GM19328 (cell line): ENCODE results near the gene CSRP3.

ENCODE experiments used
- ATAC-seq: cut with Tn5 transposase; IDR thresholded peaks from one replicate; pipeline ENCODE4 v1.9.1; 2021; ENCODE audit warnings: mild to moderate bottlenecking, moderate library complexity; ENCODE audit not compliant: unreplicated experiment

The CSRP3 gene

DNA sequence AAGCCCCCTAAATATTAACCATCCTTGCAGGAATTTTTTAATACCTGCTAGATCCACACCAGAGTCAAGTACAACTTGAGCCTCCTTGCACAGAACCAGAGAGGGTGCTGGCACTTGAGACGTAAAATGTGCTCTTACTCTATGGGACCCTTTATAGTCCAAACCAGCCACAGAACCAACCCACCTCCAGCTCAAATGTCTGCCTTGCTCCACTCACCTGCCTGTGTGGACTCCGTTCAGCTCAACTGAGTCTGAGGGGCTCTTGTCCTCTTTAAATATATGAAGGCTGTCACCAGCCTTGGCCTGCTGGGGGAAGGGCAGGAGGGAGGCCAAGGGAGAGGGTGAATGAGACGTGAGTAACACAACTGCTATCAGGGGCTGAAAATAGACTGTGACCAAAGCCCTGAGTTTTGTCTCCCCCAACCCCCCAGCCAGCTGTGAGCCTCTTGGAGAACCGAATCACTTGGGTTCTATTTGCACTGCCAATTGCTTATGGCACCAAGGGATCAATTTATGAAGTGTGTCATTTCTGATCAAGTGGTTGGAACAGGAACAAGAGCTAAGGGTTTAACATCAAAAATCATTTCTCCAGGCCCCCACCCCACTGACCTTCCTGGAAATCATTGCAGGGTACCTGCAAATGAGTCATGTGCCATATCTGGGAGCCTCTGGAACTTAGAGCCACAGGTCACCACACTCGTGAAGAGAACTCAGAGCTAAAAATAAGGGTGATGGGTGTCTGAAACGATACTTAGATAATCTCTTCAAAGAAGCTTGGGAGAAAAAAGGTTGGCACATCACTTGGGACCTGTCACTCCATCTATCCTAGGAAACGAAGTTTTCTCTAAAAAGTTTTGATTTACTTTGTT lies at the start of gene CSRP3:
Gene CSRP3, minus strand, starts transcription at position 247 of the 869 bp plus-strand sequence. CDS start 9,535 bp downstream, outside the sequence.
- no peak for ATAC-seq

- ATAC-seq: no peak
These were observed 49.8 kb upstream of the CSRP3 start for GRCh38 chr11:19251577-19251976.

- no peak for ATAC-seq
These were observed 45.0 kb upstream of the CSRP3 start for GRCh38 chr11:19246816-19247215.

- ATAC-seq: no peak
These were observed 43.6 kb upstream of the CSRP3 start for GRCh38 chr11:19245351-19245750.

DNA sequence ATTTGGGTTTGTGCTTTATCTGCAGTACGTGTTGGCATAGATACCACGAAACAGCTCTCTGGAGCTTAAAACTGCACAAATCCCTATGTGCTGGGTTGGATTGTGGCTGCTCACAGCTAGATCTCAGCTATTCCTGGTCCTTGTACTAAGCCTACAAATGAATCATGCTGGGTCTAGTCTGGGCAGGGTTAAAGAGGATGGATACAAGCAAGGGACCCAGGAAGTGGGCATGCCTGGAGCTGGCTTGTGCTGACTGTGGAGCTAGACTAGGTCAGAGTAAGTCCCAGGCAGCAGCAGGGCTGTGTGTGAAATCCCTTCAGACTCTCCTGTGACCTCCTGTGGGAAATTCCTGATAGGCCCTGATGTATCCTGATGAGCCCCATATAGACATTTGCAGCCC lies 42.8 kb upstream of the CSRP3 start:
- ATAC-seq: no peak

DNA sequence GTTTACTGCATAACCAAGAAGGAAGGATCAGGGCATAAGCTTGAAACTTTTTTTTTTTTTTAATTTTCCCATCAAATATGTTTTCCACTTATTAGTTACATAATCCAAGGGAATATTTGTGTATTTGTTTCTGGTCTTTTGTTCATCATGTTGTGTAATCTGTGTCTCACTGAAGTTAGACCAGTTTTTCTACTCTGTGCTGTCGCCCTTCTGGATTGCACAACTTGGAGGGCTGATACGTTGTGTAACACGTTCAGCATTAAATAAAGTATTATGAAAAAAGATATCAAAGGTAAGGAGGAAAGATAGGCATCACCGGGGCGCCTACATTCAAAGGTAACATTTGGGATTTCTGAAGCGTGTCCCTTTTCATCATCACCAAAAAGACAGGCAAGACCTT lies 42.3 kb upstream of the CSRP3 start:
- no peak for ATAC-seq

DNA sequence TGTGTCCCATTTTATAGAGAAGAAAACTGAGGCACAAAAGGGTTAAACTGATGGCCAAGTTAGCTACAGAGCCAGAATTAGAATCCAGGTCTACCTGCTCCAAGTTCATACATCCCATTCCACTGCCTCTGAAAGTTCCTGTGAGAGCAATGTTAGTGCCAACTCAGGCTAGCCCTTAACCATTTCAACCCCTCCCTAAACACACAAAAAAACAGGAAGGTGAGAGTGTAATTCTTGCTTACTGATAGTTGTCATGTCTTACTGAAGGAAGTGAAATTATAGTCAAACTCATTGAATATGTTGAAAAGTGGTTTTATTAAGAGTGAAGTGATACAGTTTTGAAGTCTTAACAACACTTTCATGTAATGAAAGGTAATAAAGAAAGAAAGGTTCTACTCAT lies 41.8 kb upstream of the CSRP3 start:
- ATAC-seq: no peak

DNA sequence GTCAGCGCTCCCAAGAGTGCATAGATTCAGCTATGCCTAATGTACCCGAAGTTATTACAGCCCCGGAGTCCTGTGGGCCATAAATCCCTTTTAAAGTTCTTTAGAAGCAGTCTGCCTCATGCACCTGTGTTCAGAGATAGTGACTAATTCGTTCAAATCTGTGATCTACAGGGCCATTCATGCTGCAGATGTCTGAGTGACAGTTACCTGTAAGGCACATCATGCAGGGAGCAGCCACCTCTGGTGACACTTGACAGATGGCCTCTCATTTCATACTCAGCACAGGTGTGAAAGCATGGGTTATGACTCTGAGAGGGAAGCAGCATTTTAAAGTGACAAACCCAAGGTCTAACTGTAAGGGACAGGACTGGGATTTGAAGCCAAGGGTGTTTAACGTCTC lies 41.4 kb upstream of the CSRP3 start:
- no peak for ATAC-seq

DNA sequence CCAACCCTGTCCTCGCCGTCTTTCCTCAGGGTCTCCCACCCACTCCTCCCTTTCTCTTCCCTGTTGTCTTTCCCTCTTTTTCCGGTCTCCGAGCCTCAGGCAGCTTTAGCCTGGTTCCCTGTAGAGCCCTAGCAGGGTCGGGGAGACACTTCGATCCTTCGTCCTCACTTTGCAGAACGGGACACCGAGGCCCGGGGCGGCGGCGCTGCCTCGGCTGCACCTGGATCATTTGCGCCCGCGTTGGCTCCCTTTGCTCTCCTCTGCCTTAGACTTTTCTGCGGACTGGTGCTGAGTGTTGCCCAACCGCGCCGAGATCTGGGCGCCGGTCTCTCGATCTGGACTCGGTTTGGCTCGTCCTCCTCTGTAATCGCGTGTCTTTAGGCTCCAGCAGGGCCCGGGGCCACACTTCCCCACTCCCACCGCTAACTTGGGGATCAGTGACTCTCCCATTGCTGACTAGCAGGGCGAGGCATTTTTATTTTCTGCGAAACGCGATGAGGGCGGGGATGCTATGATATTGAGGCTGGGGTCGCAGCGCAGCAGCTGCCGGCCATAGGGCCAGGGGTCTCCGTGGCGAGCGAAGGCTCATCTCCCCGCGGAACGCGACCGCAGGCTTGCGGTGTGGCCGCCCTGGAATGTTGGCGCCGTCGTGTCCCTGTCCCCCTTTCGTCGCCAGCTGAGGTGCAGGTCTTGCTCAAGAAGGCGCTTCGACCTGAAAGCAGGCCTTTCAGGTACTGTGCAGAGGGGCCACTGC lies 40.6 kb upstream of the CSRP3 start:
- no peak for ATAC-seq

DNA sequence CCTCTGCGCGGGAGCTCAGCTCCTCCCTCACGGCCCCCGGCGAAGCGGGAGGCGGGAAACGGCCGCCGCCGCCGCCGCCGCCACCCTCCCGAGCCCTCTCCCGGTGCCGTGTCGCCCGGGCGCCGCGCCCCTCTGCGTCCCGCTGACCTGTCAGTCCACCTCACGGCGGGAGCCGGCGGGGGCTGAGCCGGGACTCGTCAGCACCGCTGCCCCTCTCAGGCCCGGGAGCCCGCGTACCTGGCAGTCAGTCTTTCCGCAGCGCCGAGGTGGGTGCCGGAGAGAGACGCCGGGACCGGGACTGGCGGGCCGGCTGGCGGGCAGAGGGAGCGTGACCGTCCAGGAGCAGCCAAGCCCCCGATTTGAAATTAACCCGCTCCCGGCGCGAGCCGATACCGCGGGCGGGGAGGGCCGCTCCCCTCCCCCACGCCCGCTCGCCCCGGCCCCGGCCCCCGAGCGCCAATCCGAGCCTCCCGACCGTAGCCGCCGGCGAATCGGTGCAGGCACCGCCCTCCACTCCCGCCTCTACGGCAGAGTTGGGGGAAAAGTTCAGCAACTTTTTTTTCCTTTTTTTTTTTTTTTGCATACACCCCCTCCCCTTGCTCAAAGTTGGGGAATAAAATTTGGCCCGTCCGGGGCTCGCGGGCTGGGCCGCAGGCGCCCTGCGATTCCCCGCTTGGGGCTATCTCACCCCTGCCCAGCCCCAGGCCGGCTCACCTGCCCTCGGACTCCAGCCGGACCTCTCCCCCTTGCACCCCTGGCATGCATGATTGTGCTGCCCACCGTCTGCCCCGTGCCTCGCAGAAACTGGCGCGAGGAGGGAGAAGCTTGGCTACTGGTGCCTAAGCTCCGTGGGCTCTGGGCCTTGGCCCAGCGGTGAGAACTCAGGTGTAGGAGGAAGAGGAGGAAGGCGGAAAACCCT lies 39.7 kb upstream of the CSRP3 start:
- ATAC-seq: peak; percentile 29

- peak; percentile 86 for ATAC-seq
These were observed 38.9 kb upstream of the CSRP3 start, which contains the start of gene E2F8 for GRCh38 chr11:19240420-19241259. TSS of gene E2F8 (minus strand) at chr11:19240945. CDS start at chr11:19240121, 824 bp downstream.

DNA sequence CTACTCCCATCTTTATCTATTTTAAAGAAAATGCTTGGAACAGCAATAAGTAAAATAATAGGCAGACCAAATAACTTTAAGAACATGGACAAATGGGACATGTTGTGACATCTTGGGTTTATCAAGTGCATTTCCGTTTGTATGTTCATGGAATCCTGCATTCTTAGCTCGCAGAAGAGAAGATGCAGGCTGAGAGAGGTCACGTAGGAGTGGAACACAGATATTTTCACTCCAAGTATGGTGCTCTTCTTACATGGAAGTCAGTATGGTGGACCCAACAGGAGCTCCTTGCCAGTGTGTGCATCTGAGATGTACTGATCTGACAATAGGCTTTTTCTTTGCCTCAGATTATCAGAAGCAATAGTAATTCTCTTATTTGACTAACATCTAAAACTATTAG lies 37.3 kb upstream of the CSRP3 start:
- ATAC-seq: no peak

GRCh38 chr11:19237813-19238212 lies 36.0 kb upstream of the CSRP3 start:
- no peak for ATAC-seq

GRCh38 chr11:19237381-19237780 lies 35.6 kb upstream of the CSRP3 start:
- ATAC-seq: no peak

- ATAC-seq: no peak
These were observed 32.5 kb upstream of the CSRP3 start for GRCh38 chr11:19234231-19234817.

DNA sequence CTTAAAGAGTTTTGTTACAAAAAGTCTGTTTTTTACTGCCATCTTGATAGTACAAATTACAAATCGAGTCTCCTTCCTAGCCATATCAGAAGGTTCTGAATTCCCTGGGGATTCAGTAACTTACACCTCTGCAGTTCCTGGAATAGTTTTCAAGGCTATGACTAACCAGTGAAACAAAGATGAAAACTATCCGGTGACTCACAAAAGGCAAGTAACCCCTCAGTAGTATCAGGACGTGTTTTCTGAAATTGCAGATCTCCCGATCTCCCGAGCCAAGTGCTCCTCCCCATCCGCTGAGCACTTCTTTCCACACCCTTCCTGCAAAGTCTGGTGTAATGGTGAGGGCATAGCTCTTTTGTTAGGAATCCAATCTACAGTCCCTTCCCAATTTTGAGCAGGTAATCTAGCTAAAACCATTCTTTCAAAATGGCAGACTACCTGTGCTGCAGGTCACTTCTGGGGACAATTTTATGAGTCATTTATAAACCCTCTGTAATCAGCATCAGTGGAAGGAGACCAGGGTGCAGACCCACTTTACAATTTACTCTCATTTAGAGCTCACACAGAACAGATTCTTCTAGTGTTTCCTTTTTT lies 31.2 kb upstream of the CSRP3 start:
- no peak for ATAC-seq

- no peak for ATAC-seq
These were observed 27.9 kb upstream of the CSRP3 start for GRCh38 chr11:19229671-19230070.

DNA sequence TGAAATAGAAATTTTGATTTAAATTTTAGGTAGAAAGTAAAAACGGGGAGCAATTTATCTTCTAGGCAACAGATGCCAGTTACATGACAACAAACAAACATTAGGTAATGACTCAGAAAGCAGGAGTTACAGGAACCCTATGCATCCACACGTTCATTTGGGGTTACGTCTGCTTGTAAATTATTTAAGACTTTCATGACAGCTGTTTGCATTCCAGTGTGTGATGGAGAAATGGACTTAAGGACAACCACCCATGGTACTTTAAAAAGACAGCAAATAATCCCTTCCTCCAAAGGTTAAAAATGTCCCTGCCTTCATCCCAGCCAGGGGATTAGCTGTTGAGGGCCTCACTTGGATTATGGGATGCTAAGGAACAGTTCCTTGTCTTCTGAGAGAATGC lies 27.2 kb upstream of the CSRP3 start:
- no peak for ATAC-seq
